GM18870 (cell line): ENCODE results near the gene SPNS2.

Source experiments
- ATAC-seq: cut with Tn5 transposase; IDR thresholded peaks from one replicate; pipeline ENCODE4 v1.9.1; 2021; ENCODE audit warnings: moderate library complexity; ENCODE audit not compliant: unreplicated experiment

Gene SPNS2

DNA sequence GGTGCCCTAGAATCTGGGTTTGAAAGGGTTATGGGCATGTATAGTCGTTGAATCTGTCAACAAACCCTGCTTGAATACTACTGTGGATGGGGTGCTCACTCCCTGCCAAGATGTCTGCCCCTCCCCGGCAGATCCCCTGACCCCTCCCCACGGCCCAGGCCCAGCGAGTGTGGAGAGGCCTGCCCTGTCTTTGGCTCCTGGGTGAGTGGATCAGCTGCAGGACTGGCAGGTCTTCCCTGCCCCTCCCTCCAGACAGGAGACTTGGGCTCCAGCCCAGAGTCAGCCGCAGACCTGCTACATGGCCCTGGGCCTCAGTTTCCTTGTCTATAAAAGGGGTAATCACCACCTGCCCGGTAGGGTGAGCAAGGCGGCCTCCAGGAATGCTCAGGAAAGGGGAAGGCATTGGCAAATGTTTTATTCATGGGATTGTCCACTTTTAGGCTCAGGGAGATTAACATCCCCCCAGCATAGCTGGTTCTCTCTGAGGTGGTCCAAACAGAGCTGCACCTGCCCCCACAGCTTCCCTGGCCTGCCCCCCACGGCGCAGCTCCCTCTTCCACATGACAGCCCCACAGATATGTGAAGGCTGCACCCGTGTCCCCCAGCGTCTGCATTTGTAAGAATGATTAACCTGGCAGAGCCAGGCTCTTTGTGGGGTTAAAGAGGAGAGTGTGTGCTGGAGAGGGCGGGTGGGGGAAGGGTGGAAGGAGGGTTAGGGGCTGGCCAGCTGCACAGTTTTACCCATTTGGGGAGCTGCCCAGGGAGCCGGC, 18.5 kb upstream of the SPNS2 start:
- ATAC-seq, result no peak

DNA sequence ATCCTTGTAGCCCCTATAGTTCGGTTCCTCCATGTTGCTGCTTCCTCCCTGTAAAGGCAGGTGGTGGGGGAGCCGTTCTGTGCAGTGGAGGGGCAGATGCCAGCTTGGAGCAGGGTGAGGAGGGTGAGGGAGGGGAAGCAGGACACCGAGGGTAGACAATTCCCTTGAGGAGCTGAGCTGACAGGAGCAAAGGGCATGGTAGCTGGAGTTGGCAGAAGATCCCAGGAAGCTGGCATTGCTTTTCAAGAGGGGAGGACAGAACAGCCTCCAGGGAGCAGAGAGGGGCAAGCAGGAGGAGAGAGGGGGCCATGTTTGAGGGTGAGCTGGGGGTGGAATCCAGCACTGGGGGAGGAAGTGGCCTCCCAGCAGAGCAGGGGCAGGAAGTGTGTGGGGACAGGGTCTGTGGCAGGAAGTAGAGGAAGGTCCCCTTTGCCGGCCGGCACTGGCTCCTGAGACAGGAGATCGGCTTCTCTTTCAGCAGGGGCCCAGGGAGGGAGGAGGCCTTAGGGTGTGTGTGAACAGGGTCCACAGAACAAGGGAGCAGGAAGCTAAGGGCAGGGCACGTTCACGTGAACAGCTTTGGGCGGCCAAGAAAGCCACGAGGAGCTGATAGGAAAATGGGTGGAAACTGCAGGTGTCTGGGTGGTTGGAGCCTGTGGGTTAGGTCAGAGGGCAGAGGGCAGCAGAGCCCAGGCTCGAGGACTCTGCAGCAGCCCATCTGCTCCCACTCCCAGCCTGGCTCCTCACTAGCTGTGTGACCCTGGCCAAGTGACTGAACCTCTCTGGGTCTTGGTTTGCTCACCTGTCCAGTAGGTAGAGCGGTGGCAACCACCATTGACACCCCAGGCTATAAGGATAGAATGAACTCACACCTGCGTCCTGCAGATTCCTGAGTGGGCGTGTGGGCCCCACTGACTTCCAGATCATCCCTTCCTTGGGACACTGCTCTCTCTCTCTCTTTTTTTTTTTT, 17.5 kb upstream of the SPNS2 start:
- no peak for ATAC-seq

DNA sequence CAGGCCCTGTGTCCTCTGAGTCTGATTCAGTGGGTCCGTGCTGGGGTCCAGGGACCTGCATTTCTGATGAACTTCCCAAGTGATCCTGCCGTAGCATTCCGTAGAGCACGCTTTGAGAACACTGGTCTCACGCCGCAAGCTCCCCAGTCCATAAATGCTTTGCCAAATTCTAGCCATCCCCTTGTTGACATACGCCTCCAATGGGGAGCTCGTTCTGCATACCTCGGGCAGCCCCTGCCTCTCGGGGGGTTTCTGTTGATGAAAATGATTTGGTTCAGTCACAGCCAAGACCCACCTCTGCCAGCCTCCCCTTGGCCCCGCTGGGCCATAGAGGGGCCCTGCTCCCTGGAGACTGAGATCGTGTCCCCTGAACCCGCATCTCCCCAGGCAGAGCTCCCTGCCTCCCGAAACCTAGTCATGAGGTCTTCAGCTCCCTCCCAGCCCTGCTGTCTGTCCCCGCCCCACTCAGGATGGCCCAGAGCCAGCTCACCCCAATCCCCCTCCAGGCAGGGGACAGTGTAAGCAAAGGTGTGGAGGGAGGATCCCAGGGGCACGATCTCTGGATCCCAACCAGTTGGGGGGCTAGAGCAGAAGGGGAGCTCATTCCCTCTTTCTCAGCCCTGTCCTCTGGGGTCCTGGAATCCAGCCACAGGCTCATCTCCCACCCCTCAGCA, 16.2 kb upstream of the SPNS2 start:
- ATAC-seq, result no peak

DNA sequence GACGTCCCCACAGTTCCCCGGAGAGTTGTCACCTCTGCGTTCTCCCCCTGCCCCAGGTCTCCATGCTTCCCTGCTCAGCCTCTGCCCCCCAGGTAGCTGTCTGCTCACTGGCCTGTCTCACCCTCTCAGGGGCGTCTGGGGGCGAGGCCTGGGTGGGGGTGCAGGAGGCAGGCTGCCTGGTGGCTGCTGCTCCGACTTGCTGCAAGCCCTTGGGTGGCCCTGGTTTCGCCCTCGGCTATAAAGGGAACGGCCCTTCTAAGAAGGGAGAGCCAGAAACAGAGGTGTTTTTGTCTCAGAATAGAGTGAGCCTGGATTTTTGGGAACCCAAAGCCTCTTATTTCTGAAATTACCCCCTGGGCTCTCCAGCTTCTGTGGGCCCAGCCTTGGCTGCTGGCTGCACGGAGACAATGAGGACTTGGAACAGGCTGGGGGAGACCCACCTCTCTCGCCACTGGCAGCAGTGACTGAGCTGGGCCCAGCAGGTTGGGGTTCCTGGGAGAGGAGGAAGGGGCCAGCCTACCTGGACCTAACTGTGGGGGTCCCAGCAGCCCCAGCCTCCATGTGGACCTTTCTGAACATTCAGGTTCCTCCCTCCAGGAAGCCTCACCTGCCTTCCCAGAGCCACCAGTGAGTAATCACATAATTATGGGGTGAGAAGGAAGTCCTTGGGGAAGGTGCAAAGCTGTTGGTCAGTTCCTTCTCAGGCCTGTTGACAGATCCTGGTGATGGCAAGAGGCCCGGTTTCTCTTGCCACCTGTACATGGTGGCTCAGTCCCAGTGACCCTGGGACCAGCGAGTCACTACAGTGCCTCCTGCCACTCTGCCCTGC, 15.5 kb upstream of the SPNS2 start:
- no peak for ATAC-seq

DNA sequence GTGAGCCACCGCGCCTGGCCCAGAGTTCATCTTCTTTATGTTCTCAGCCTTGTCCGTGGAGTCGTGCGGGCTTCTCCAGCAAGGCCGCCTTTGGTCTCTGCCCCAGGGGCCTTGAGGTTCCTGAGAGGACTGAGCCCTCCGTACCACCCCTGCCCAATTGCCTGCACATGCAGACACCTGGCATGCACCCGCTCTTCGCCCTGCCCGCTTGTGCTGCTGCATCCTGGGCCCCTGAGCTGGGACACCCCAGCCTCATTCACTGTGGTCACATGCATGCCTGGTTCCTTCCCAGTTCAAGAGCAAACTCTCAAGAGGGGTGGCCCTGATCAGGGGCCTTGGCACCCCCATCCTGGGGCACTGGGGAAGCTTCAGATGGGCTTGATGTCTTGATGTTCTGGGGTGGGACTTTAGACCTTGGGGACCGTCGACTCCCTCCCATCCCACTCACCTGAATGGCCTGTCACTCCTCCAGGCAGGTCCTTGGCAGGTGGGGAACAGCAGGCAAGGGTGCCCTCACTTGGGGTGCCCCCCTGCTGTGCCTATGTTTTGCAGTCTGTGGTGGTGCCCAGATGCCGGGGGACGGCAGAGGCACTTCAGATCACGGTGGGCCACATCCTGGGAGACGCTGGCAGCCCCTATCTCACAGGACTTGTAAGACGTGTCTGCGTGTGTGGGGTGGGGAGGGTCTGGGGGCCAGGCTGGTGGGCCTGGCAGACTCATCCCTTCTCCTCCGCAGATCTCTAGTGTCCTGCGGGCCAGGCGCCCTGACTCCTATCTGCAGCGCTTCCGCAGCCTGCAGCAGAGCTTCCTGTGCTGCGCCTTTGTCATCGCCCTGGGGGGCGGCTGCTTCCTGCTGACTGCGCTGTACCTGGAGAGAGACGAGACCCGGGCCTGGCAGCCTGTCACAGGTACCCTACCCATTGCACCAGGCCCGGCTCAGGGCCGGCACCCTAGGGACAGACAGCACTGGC, 12.7 kb upstream of the SPNS2 start:
- no peak for ATAC-seq

DNA sequence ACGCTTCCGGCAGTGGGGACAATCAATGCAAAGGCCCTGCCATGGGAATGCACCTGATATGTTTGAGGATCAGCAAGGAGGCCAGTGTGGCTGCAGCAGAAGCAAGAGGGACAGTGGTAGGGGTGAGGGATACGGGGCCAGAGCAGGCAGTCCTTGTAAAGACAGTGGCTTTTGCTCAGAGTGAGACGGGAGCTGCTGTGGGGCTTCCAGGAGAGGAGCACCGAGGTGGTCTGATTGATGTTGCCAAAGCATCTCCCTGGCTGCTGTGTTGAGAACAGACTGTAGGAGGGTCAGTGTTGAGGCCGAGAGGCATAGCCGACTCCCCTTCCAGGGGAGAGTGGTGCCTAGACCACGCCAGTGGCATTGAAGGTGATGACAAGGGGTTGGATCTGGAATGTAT, 11.4 kb upstream of the SPNS2 start:
- no peak for ATAC-seq

DNA sequence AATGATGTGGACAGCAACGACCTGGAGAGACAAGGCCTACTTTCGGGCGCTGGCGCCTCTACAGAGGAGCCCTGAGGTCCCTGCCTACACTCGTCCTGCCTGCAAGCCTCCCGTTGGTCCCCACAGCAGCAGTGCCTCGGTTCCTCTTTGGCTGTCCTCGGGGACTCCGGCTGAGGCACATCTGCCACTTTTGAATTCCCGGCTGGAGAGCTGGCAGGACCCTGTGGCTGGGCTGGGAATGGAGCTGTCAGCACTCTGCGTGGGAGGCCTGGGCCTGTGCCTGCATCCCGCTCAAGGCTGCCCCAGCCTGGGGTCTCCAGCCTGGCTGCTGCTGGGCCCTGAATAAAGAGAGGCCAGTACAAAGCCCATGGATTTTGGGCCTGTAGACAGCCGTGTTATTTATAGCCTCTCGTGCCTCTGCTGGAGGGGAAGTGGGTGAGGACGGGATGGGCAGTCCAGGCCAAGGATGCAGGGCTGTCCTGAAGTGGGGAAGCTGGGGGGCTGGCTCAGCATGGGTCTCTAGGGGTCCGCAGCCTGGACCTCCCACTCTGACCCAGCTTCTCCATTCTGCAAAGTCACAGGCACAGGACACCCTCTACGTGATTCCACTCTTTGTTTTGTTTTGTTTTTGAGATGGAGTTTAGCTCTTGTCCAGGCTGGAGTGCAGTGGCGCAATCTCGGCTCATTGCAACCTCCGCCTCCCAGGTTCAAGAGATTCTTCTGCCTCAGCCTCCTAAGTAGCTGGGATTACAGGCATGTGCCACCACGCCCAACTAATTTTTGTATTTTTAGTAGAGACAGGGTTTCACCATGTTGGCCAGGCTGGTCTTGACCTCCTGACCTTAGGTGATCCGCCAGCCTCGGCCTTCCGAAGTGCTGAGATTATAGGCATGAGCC, 10.6 kb upstream of the SPNS2 start:
- ATAC-seq, result no peak

DNA sequence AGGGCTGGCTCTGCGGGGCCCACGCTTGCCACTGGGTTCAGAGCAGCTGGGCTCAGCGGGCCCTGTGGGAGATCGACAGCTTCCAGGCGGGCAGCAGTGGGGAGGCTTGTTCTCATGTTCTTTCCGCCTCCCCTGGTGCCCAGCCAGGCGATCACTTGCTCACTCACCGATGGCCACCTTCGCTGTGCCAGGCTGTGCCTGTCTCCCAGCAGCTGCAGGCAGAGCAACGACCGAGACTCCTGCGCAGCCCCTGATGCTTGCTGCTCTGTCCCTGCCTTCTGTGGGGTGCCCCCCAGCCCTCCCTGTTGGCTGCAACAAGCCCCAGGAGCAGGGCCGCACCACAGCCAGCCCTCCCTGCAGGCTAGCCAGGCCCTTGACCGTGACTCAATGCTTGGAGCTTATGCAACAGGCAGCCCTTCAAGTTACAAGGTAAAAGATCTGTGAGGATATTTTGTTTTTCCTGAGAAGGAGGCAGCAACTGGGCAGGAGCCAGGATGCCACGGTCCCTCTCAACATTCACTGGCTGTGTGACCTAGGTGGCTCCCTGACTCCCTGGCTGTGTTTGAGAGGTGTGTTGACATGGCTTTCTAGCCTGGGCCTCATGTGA, 9.6 kb upstream of the SPNS2 start:
- ATAC-seq, result no peak

DNA sequence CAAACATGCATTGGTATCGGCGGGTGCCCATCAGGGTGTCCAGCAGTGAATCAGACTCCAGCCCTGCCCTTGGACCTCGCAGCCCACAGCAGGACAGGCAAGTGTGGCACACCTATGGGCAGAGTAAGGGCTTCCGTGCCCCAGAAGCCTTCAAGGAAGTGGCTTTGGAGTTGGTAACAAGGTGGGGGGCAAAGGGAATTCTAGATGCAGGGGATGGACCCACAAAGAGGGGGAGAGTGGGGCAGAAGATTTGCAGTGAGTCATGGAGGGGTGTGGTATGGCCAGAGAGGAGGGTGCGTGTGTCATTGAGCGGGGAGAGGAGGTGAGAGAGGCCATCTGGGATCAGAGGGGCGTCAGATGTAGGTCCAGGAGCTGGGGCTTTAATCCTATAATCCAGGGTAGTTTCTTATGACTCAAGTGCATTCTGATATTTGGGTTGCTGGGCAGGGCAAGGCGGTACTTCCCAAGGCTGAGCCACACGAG, 8.5 kb upstream of the SPNS2 start:
- no peak for ATAC-seq

DNA sequence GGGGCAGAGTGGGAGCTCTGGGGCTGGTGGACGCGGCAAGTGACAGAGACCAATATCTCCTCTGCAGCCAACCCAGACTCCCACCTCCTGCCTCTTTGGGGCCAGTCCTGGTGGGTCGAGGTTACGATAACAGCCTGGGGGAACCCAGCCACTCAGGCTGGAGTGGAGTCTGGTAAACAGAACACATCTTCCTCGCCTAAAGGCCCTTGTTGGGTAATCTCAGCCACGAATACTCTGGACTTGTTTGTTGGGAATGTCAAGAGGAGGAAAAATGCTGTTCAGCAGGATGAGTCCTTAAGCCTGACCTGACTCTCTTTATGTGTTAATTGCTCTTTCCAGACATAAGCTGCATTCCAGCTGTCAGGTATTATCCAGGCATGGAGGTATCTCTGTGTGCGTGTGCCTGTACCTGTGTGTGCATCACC, 8.0 kb upstream of the SPNS2 start:
- ATAC-seq, result no peak

DNA sequence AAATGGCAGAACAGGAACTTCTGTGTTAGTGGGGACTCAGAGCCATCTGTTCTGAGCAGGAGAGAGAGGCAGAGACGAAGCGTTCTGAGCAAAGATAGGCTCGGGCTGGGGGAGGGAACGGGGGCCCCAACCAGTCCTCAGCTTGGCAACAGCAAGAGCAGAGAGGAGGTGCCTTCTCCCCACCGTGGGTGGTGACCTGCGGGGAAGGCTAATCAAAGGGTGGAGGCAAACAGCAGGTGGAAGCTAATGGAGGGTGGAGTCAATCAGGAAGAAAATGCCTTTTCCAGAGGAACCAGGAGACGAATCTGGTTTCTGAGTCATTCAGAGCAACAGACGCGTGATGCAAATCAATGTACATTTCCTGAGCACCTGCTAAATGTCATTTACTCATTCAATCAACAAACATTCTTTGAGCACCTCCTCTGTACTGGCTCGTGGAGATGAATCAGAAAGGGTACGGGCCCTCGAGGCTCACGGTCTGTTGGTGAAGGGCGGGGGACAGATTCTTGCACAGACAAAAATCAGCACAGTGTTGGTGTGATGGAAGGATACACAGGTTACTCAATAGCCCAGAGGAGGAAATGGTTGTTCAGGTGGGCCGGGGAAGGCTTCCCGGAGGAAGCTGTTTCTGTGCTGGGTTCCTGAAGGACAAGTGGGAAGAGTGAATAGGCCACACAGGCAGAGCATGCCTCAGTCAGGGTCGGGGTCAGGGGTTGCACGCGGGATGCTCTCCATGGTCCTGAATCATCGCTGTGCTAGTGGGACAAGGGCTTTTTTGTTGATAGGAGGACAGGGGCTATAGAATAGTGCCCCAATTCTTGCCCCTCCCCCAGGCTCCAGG, 5.7 kb upstream of the SPNS2 start:
- ATAC-seq, result no peak

DNA sequence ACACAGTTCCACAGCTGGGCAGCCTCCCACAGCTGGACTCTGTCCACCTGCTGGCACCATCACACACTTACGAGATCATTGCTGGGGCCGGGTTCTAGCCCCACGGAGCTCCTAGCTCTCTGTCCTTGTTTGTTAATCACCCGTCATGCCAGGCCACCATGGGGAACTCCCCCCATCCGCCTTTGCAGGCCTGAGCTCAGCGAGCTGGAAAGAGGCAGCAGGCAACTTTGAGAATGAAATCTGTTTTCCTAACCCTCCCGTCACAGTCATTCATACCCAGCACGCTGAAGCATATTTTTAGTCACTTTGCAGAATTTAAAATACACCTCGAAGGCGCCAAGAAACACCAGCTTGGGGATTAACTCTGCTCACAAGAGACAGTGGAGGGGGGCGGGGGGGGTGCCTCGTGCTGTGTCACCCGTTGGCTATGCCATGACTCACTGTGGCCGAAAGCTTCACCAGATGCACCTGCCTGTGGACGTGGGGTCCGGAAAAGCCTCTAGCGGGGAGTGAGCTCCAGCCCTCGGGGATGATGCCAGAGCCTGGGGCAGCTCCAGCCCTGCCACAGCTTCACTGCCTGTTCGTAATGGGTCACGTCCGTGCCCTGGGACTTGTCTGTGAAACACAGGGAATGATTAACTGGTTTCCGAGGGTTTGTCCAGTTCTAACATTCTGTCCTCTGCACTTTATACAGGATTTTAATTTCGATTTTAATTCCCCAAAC, 1.4 kb upstream of the SPNS2 start:
- ATAC-seq, result no peak

DNA sequence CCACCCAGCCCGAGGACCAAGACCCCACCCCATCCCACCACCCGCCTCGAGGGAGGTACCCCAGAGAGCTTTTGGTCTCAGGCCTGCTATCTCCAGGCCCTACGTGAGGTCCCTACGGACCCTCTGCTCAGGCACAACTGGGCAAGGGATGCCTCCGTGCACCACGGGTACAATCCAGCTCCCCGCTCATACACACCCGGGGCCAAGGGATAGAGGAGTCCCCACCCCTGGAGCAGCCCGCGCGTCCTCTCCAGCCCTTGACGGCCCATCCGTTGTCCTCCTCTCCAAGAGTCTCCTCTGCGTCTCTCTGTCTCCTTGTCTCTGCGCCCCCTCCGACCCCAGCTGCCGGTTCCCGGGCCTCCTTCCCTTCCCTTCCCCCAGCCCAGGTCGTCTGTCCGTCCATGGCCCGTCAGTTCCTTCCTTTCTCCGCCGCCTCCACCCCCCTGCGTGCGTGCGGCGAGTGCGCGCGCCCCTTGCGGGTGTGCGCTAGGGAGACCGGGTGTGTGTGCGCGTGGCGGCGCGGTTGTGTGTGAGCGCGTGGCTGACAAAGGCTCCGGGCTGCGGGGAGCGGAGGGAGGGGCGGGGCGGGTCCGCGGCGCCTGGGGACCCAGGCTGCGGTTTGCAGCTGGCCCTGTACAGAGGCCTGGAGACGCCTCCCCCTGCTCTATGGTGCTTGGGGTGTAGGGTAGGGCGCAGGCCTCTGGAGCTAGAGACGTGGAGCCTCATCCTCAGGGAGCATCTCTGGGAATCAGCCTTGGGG, 930 bp downstream of the SPNS2 start:
- no peak for ATAC-seq

DNA sequence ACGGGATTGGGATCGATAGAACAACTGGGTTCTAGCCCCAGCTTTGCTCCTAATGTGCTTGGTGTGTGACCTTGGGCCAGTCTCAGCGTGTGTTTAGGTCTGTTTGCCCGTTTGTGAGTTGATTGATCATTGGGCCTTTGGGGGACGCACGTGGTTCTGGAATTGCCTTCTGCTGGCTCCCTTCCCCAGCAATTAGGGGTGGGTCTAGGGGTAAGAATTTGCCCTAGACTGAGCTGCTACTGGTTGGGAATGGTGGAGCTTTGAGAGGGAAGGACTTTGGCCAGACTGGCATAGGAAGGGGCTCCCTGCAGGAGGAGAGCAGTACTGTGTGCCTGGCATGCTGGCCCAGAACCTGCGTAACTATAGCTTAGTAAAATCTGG, 1.5 kb downstream of the SPNS2 start:
- no peak for ATAC-seq

DNA sequence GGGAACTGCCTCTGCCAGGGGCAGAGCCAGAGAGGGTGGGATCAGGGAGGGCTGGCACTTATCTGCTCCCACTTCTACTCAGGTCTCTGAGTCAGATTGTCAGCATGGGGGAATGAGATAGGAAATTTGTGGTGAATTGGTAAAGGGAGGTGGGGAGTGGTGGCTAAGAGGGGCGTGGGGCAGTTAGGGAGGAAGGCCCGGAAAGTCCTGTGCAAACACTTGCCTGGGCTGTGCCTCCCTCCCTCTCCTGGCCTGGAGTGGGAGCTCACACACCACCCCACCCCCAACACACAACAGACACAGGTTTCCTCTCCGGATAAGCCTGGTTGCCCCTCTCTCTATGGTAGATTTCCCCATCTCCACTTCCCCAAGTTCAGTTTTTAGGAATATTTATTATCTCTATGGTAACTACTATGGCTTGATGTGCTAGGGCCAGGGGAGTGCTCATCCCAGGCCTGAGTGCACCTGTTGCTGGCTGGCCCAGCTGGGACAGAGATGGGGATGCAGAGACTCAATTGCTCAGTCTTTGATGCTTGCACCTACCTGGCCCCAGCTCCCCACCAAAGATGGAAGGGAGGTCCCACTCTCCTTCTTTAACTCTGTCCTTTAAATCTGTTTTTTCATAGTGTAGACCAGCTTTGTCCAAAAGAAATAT, 2.7 kb downstream of the SPNS2 start:
- ATAC-seq, result no peak
